ENCODE measurements around the gene ZSCAN2.

The ZSCAN2 gene

GRCh38 chr15:84606653-84607120 lies 5.9 kb downstream of the ZSCAN2 start:
- TF ChIP-seq FOXP2 (optimal IDR thresholded peaks at IDR 0.05; ENCODE audit: borderline replicate concordance, extremely low read depth, extremely low read length, insufficient read depth) (no peak), TAF1 (IDR thresholded peaks at IDR 0.05; ENCODE audit: borderline replicate concordance, insufficient read depth, low read length) (no peak), POLR2AphosphoS5 (IDR thresholded peaks at IDR 0.05; ENCODE audit: low read depth, low read length) (no peak), REST (IDR thresholded peaks at IDR 0.05; ENCODE audit: insufficient read depth in 1 of 2, low read depth in 2 of 2, low read length in 2 of 2) (no peak), SIN3A (IDR thresholded peaks at IDR 0.05; ENCODE audit: borderline replicate concordance, insufficient read depth, low read length) (no peak)

- no peak for TF ChIP-seq REST (IDR thresholded peaks at IDR 0.05; ENCODE audit: insufficient read depth in 1 of 2, low read depth in 2 of 2, low read length in 2 of 2)
- TF ChIP-seq SIN3A (IDR thresholded peaks at IDR 0.05; ENCODE audit: borderline replicate concordance, insufficient read depth, low read length), result no peak
- TF ChIP-seq TAF1 (IDR thresholded peaks at IDR 0.05; ENCODE audit: borderline replicate concordance, insufficient read depth, low read length), result no peak
- no peak for TF ChIP-seq FOXP2 (optimal IDR thresholded peaks at IDR 0.05; ENCODE audit: borderline replicate concordance, extremely low read depth, extremely low read length, insufficient read depth)
- TF ChIP-seq POLR2AphosphoS5 (IDR thresholded peaks at IDR 0.05; ENCODE audit: low read depth, low read length), result no peak
These were observed 8.0 kb downstream of the ZSCAN2 start for GRCh38 chr15:84608707-84609284.

- no peak for TF ChIP-seq POLR2AphosphoS5 (IDR thresholded peaks at IDR 0.05; ENCODE audit: low read depth, low read length)
- no peak for TF ChIP-seq TAF1 (IDR thresholded peaks at IDR 0.05; ENCODE audit: borderline replicate concordance, insufficient read depth, low read length)
- TF ChIP-seq SIN3A (IDR thresholded peaks at IDR 0.05; ENCODE audit: borderline replicate concordance, insufficient read depth, low read length), result no peak
- no peak for TF ChIP-seq FOXP2 (optimal IDR thresholded peaks at IDR 0.05; ENCODE audit: borderline replicate concordance, extremely low read depth, extremely low read length, insufficient read depth)
- no peak for TF ChIP-seq REST (IDR thresholded peaks at IDR 0.05; ENCODE audit: insufficient read depth in 1 of 2, low read depth in 2 of 2, low read length in 2 of 2)
These were observed 9.2 kb downstream of the ZSCAN2 start for GRCh38 chr15:84609818-84610525.

- no peak for TF ChIP-seq SIN3A (IDR thresholded peaks at IDR 0.05; ENCODE audit: borderline replicate concordance, insufficient read depth, low read length)
- TF ChIP-seq FOXP2 (optimal IDR thresholded peaks at IDR 0.05; ENCODE audit: borderline replicate concordance, extremely low read depth, extremely low read length, insufficient read depth), result no peak
- TF ChIP-seq TAF1 (IDR thresholded peaks at IDR 0.05; ENCODE audit: borderline replicate concordance, insufficient read depth, low read length), result no peak
These were observed 10.8 kb downstream of the ZSCAN2 start for GRCh38 chr15:84611631-84612030.

GRCh38 chr15:84616235-84616634 lies 15.4 kb downstream of the ZSCAN2 start:
- TF ChIP-seq TAF1 (IDR thresholded peaks at IDR 0.05; ENCODE audit: borderline replicate concordance, insufficient read depth, low read length) (no peak), SIN3A (IDR thresholded peaks at IDR 0.05; ENCODE audit: borderline replicate concordance, insufficient read depth, low read length) (no peak), POLR2AphosphoS5 (IDR thresholded peaks at IDR 0.05; ENCODE audit: low read depth, low read length) (no peak), FOXP2 (optimal IDR thresholded peaks at IDR 0.05; ENCODE audit: borderline replicate concordance, extremely low read depth, extremely low read length, insufficient read depth) (no peak), REST (IDR thresholded peaks at IDR 0.05; ENCODE audit: insufficient read depth in 1 of 2, low read depth in 2 of 2, low read length in 2 of 2) (no peak)

Measured in PFSK-1 (cell line).